RPMI7951 (cell line): Measurements from ENCODE around the gene IDS. TPM values are rescaled to one million over a fixed set of nuclear protein-coding genes. Genes with fewer than 3 reads are reported as not detected.

Experiments used
- DNase-seq: peaks from one replicate; pipeline ENCODE4 v3.0.0-alpha.2; 2012; ENCODE audit warnings: low read depth
- total RNA-seq: library from RNA; depleted of rRNA; stranded (reverse); fragments of >200 nt; shearing (Covaris generic); gene quantifications from 2 replicates; pipeline ENCODE4 v1.2.3, GENCODE V29; 2014; rRNA removed

The IDS gene
- total RNA-seq, 1 experiment from 2014 or later: 37.1 TPM

- no peak for DNase-seq
These were observed 43.4 kb downstream of the IDS start for GRCh38 chrX:149461746-149462145.

GRCh38 chrX:149458586-149458985, 46.5 kb downstream of the IDS start:
- no peak for DNase-seq

- no peak for DNase-seq
These were observed 48.4 kb downstream of the IDS start for GRCh38 chrX:149456476-149457245.

- no peak for DNase-seq
These were observed 49.2 kb downstream of the IDS start for GRCh38 chrX:149455934-149456333.

- peak; percentile 3 for DNase-seq
These were observed 50.9 kb downstream of the IDS start for GRCh38 chrX:149453906-149454822.

- DNase-seq: peak; percentile 56
These were observed 52.1 kb downstream of the IDS start for GRCh38 chrX:149453030-149453429.

GRCh38 chrX:149433451-149433850, 71.7 kb downstream of the IDS start:
- no peak for DNase-seq

- no peak for DNase-seq
These were observed 72.1 kb downstream of the IDS start for GRCh38 chrX:149433051-149433450.

Other genes starting within 250 kb of the IDS start
- 11.3 and 13.5 TPM in 2 replicates for gene EOLA1, start 35.7 kb upstream of the IDS start, total RNA-seq
- not detected in 2 replicates for gene HSFX3, start 44.6 kb upstream of the IDS start, total RNA-seq
- not detected in 2 replicates for gene MAGEA9B, start 82.2 kb upstream of the IDS start, total RNA-seq
- 0.29 and 0.96 TPM in 2 replicates for gene HSFX2, start 90.0 kb upstream of the IDS start, total RNA-seq
- 10.7 and 12.7 TPM in 2 replicates for gene TMEM185A, start 126.5 kb upstream of the IDS start, total RNA-seq
- gene MAGEA11, start 206.8 kb upstream of the IDS start, total RNA-seq: 23.4 and 23.6 TPM in 2 replicates